WTC11 (cell line): ENCODE results near the gene RNF4. TPM values are rescaled to one million over a fixed set of nuclear protein-coding genes. Genes with fewer than 3 reads are reported as not detected.

Experiments used
- ATAC-seq: fragments of 200-7000 bp; cut with Tn5 transposase; 2 replicates; pipeline ENCODE4 v1.10.0; 2021; ENCODE audit warnings: mild to moderate bottlenecking, moderate library complexity
- CTCF ChIA-PET: fragments of 300-600 bp; sonication (Branson Sonifier 250); formaldehyde crosslinking; loops from one replicate; lab custom pipeline; 2021; ENCODE audit warnings: antibody characterized with exemption; lab: Charles Lee
- POLR2A ChIA-PET: fragments of 350-600 bp; sonication (Branson Sonifier 250); formaldehyde crosslinking; loops from one replicate; lab custom pipeline; 2021; ENCODE audit warnings: antibody characterized with exemption; lab: Charles Lee
- DNase-seq: peaks from one replicate; pipeline ENCODE4 v3.0.0; 2021; ENCODE audit warnings: low spot score
- H3K27ac Mint-ChIP-seq: 2 replicates; pipeline ENCODE4 v1.8.0; 2021; ENCODE audit warnings: mixed read lengths
- H3K27me3 Mint-ChIP-seq: 2 replicates; pipeline ENCODE4 v1.8.0; 2021; ENCODE audit warnings: low read depth, mild to moderate bottlenecking, moderate library complexity, mixed read lengths
- H3K36me3 Mint-ChIP-seq: 2 replicates; pipeline ENCODE4 v1.8.0; 2021; ENCODE audit warnings: mixed read lengths
- H3K4me1 Mint-ChIP-seq: 2 replicates; pipeline ENCODE4 v1.8.0; 2022; ENCODE audit warnings: mixed read lengths
- H3K4me3 Mint-ChIP-seq: 2 replicates; pipeline ENCODE4 v1.8.0; 2021; ENCODE audit warnings: mild to moderate bottlenecking, moderate library complexity, mixed read lengths
- H3K9me3 Mint-ChIP-seq: 2 replicates; pipeline ENCODE4 v1.8.0; 2021; ENCODE audit warnings: mixed read lengths
- AFF4 ChIP-seq: sonication (generic); formaldehyde crosslinking; IDR thresholded peaks from 2 replicates; pipeline ENCODE4 v1.8.1; 2023; ENCODE audit warnings: mild to moderate bottlenecking, missing genetic modification reagents, borderline replicate concordance
- ARID4B ChIP-seq: sonication (generic); formaldehyde crosslinking; IDR thresholded peaks from 2 replicates; pipeline ENCODE4 v1.8.0; 2023; ENCODE audit warnings: missing genetic modification reagents, mild to moderate bottlenecking, borderline replicate concordance
- E2F5 ChIP-seq: sonication (generic); formaldehyde crosslinking; IDR thresholded peaks from 2 replicates; pipeline ENCODE4 v1.8.1; 2022; ENCODE audit warnings: mild to moderate bottlenecking, moderate library complexity, missing genetic modification reagents
- IRF2 ChIP-seq: sonication (generic); formaldehyde crosslinking; IDR thresholded peaks from 2 replicates; pipeline ENCODE4 v1.8.0; 2022; ENCODE audit warnings: low read depth, missing genetic modification reagents, borderline replicate concordance
- MAX ChIP-seq: sonication (generic); formaldehyde crosslinking; IDR thresholded peaks from 2 replicates; pipeline ENCODE4 v1.8.0; 2022; ENCODE audit warnings: mild to moderate bottlenecking, missing genetic modification reagents
- PREB ChIP-seq: sonication (generic); formaldehyde crosslinking; IDR thresholded peaks from 2 replicates; pipeline ENCODE4 v1.8.1; 2022; ENCODE audit warnings: mild to moderate bottlenecking, missing genetic modification reagents, moderate library complexity, borderline replicate concordance
- RELA ChIP-seq: sonication (generic); formaldehyde crosslinking; IDR thresholded peaks from 2 replicates; pipeline ENCODE4 v1.8.1; 2022; ENCODE audit warnings: missing genetic modification reagents, mild to moderate bottlenecking, borderline replicate concordance
- TCF7 ChIP-seq: sonication (generic); formaldehyde crosslinking; IDR thresholded peaks from 2 replicates; pipeline ENCODE4 v1.8.0; 2022; ENCODE audit warnings: mild to moderate bottlenecking, low read depth, missing genetic modification reagents, moderate library complexity
- TEAD4 ChIP-seq: sonication (generic); formaldehyde crosslinking; IDR thresholded peaks from 2 replicates; pipeline ENCODE4 v1.8.0; 2022; ENCODE audit warnings: mild to moderate bottlenecking, missing genetic modification reagents
- ZNF121 ChIP-seq: sonication (generic); formaldehyde crosslinking; IDR thresholded peaks from 2 replicates; pipeline ENCODE4 v1.8.0; 2023; ENCODE audit warnings: missing genetic modification reagents
- total RNA-seq: library from RNA; stranded (reverse); gene quantifications from 3 replicates; pipeline ENCODE4 v1.2.3, GENCODE V29; 2021
- TF ChIP-seq, protein P1 (sequence below): sonication (generic); formaldehyde crosslinking; IDR thresholded peaks from 2 replicates; pipeline ENCODE4 v1.8.0; 2023; ENCODE audit warnings: mild to moderate bottlenecking, missing genetic modification reagents
- TF ChIP-seq, protein P2 (sequence below): sonication (generic); formaldehyde crosslinking; IDR thresholded peaks from 2 replicates; pipeline ENCODE4 v1.8.1; 2023; ENCODE audit warnings: mild to moderate bottlenecking, missing genetic modification reagents
- TF ChIP-seq, protein P3 (sequence below): fragments of 250-450 bp; sonication (Bioruptor Pico); IDR thresholded peaks from 2 replicates; pipeline ENCODE4 v1.8.0; 2021; ENCODE audit warnings: mild to moderate bottlenecking

The RNF4 gene
- total RNA-seq, 1 experiment from 2014 or later = 87.3 TPM

DNA sequence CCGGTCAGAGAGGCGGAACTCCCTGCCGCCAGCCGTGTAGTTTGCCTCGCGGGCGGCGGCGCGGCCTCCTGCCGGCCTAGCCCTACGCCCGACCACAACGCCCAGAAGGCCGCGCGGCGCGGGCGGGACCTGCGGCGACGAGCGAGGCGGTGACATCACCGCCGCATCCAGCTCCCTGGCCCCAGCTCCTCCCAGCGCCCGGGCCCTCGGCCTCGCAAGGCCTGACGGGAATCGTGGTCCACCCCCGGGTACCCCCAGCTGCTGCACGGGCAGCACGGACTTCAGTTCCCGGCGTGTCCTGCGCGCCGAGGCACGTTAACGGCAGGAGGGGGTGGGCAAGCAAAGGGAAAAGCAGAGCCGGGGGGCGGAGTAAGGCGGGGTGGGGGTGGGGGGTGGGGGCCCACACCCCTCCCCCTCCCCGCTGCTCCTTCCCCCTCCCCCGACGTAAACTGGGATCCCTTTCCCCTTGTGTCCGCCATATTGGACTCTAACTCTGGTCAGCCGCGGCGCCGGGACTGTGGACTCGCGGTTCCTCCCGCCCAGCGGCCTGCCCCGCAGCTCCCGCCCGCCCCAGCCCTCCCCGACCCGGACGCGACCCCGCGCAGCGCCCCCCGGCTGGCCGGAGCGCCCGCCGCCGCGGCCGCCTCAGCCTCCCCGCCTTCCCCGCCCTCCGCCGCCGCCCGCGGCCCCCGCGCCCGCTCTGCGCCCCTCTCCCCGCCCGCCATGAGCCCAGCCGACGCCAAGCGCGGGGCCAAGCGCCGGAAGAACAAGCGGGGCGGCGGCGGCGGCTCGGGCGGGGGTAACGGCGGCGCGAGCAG lies 67.5 kb downstream of the RNF4 start, which contains the start of gene FAM193A (continued):
- TF ChIP-seq MAX (CRISPR knock-in tag) (no peak), TEAD4 (CRISPR knock-in tag) (no peak), E2F5 (peak; percentile 84), TCF7 (no peak), IRF2 (CRISPR knock-in tag) (no peak), ZNF121 (CRISPR knock-in tag) (no peak)
- TF ChIP-seq, protein P1, sequence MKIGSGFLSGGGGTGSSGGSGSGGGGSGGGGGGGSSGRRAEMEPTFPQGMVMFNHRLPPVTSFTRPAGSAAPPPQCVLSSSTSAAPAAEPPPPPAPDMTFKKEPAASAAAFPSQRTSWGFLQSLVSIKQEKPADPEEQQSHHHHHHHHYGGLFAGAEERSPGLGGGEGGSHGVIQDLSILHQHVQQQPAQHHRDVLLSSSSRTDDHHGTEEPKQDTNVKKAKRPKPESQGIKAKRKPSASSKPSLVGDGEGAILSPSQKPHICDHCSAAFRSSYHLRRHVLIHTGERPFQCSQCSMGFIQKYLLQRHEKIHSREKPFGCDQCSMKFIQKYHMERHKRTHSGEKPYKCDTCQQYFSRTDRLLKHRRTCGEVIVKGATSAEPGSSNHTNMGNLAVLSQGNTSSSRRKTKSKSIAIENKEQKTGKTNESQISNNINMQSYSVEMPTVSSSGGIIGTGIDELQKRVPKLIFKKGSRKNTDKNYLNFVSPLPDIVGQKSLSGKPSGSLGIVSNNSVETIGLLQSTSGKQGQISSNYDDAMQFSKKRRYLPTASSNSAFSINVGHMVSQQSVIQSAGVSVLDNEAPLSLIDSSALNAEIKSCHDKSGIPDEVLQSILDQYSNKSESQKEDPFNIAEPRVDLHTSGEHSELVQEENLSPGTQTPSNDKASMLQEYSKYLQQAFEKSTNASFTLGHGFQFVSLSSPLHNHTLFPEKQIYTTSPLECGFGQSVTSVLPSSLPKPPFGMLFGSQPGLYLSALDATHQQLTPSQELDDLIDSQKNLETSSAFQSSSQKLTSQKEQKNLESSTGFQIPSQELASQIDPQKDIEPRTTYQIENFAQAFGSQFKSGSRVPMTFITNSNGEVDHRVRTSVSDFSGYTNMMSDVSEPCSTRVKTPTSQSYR (CRISPR knock-in tag) = peak; percentile 71; the same call in 1 of the 2 replicates
- TF ChIP-seq, protein P2, sequence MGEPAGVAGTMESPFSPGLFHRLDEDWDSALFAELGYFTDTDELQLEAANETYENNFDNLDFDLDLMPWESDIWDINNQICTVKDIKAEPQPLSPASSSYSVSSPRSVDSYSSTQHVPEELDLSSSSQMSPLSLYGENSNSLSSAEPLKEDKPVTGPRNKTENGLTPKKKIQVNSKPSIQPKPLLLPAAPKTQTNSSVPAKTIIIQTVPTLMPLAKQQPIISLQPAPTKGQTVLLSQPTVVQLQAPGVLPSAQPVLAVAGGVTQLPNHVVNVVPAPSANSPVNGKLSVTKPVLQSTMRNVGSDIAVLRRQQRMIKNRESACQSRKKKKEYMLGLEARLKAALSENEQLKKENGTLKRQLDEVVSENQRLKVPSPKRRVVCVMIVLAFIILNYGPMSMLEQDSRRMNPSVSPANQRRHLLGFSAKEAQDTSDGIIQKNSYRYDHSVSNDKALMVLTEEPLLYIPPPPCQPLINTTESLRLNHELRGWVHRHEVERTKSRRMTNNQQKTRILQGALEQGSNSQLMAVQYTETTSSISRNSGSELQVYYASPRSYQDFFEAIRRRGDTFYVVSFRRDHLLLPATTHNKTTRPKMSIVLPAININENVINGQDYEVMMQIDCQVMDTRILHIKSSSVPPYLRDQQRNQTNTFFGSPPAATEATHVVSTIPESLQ (CRISPR knock-in tag) = no peak

- Mint-ChIP-seq H3K4me3 (peak overlapping the region; percentile 81), H3K9me3 (no peaks in the 10 kb centered on the region), H3K36me3 (no peaks in the 10 kb centered on the region), H3K27me3 (no peaks in the 10 kb centered on the region), H3K4me1 (peaks cover 11% of the 10 kb centered on the region), H3K27ac (peak overlapping the region; percentile 92)
- ChIA-PET CTCF (interaction anchor here (0.6 to 1.5 kb wide), 5 partner anchors 34 to 317 kb away, joined by 3 to 4 read pairs (median 3); no protein-coding TSS in a partner anchor), POLR2A (interaction anchor here (1.6 kb wide), 1 partner anchor 69 kb away, joined by 9 read pairs; the partner anchor contains the start of gene RNF4)
- ATAC-seq = no peak
- peak; percentile 56 for DNase-seq
- TF ChIP-seq, protein P3, sequence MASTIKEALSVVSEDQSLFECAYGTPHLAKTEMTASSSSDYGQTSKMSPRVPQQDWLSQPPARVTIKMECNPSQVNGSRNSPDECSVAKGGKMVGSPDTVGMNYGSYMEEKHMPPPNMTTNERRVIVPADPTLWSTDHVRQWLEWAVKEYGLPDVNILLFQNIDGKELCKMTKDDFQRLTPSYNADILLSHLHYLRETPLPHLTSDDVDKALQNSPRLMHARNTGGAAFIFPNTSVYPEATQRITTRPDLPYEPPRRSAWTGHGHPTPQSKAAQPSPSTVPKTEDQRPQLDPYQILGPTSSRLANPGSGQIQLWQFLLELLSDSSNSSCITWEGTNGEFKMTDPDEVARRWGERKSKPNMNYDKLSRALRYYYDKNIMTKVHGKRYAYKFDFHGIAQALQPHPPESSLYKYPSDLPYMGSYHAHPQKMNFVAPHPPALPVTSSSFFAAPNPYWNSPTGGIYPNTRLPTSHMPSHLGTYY (CRISPR knock-in tag) = no peak
- TF ChIP-seq PREB (CRISPR knock-in tag) (no peak), AFF4 (CRISPR knock-in tag) (no peak), RELA (CRISPR knock-in tag) (no peak), ARID4B (CRISPR knock-in tag) (0 out of 2 replicates have a peak, but pooled peaks have one; percentile 54), E2F5 (peak; percentile 51; the same call in 1 of the 2 replicates)
Observed at GRCh38 chr4:2537011-2537830, 68.3 kb downstream of the RNF4 start.
